Common myeloid progenitor, CD34-positive (primary cell): Measurements from ENCODE around the gene MASP1. TPM values are rescaled to one million over a fixed set of nuclear protein-coding genes. Genes with fewer than 3 reads are reported as not detected.

Source experiments
- CTCF ChIA-PET: fragments of 350-600 bp; sonication (Branson Sonifier 250); formaldehyde crosslinking; loops from one replicate; lab custom pipeline; 2021; ENCODE audit warnings: antibody characterized with exemption; lab: Charles Lee
- POLR2A ChIA-PET: fragments of 350-600 bp; sonication (Branson Sonifier 250); formaldehyde crosslinking; loops from one replicate; lab custom pipeline; 2021; ENCODE audit warnings: antibody characterized with exemption; lab: Charles Lee
- DNase-seq, 3 donors: peaks; one replicate each; pipeline versions ENCODE4 v3.0.0 to v3.0.0-alpha.2; 2013
- H3K27ac ChIP-seq, 2 experiments: 1 replicate in 1 of 2; 2 replicates in 1 of 2; pipeline ENCODE4 v1.7.0; 2013; ENCODE audit warnings: inconsistent platforms in 2 of 2, low read length in 2 of 2, mild to moderate bottlenecking in 2 of 2, low read depth in 1 of 2, moderate library complexity in 1 of 2; ENCODE audit not compliant: severe bottlenecking in 2 of 2, insufficient read depth in 1 of 2, poor library complexity in 1 of 2
- H3K27me3 ChIP-seq, 5 experiments: replicated peaks in 2 of 5; 1 replicate in 3 of 5; 2 replicates in 2 of 5; pipeline versions ENCODE4 v1.6.1 to v1.7.0; 2013; ENCODE audit warnings: low read length in 4 of 5, mild to moderate bottlenecking in 2 of 5, moderate library complexity in 2 of 5, inconsistent platforms in 1 of 5; ENCODE audit not compliant: insufficient read depth in 5 of 5, control insufficient read depth in 4 of 5
- H3K36me3 ChIP-seq, 4 experiments: 1 replicate in 2 of 4; 2 replicates in 2 of 4; pipeline versions ENCODE4 v1.6.1 to v1.7.0; 2013; ENCODE audit warnings: low read length in 3 of 4, control low read depth in 1 of 4, mild to moderate bottlenecking in 1 of 4; ENCODE audit not compliant: control insufficient read depth in 4 of 4, insufficient read depth in 4 of 4
- H3K4me1 ChIP-seq, 4 experiments: 1 replicate in 3 of 4; 2 replicates in 1 of 4; pipeline versions ENCODE4 v1.6.1 to v1.7.1; 2013; ENCODE audit warnings: low read length in 3 of 4, mild to moderate bottlenecking in 3 of 4, control low read depth in 1 of 4, inconsistent platforms in 1 of 4, moderate library complexity in 1 of 4; ENCODE audit not compliant: control insufficient read depth in 4 of 4, insufficient read depth in 4 of 4; ENCODE audit errors: control extremely low read depth in 1 of 4
- H3K4me3 ChIP-seq, 7 experiments: 1 replicate in 4 of 7; 2 replicates in 3 of 7; pipeline versions ENCODE4 v1.5.1 to v1.7.0; 2013; ENCODE audit warnings: mild to moderate bottlenecking in 7 of 7, low read length in 6 of 7, moderate library complexity in 6 of 7, inconsistent platforms in 2 of 7, low read depth in 2 of 7, control low read depth in 1 of 7; ENCODE audit not compliant: insufficient read depth in 4 of 7, control insufficient read depth in 1 of 7; ENCODE audit errors: extremely low read depth in 1 of 7
- H3K9me3 ChIP-seq, 5 experiments: 1 replicate in 4 of 5; 2 replicates in 1 of 5; pipeline versions ENCODE4 v1.6.1 to v1.7.1; 2013; ENCODE audit warnings: low read length in 4 of 5, mild to moderate bottlenecking in 2 of 5, inconsistent platforms in 1 of 5, low read depth in 1 of 5, moderate library complexity in 1 of 5; ENCODE audit not compliant: control insufficient read depth in 4 of 5, insufficient read depth in 2 of 5; ENCODE audit errors: control extremely low read depth in 1 of 5
- WGBS: methylation state at CpG from one replicate; pipeline ENCODE4 v1.1.5; 2013; ENCODE audit not compliant: insufficient coverage; 5-methylcytosine and 5-hydroxymethylcytosine counted together
- polyA plus RNA-seq: library from polyadenylated mRNA; unstranded; fragments of 120-200 nt; gene quantifications from one replicate; pipeline ENCODE4 v1.2.1, GENCODE V29; 2013

The MASP1 gene
- 0.01 TPM for polyA plus RNA-seq

DNA sequence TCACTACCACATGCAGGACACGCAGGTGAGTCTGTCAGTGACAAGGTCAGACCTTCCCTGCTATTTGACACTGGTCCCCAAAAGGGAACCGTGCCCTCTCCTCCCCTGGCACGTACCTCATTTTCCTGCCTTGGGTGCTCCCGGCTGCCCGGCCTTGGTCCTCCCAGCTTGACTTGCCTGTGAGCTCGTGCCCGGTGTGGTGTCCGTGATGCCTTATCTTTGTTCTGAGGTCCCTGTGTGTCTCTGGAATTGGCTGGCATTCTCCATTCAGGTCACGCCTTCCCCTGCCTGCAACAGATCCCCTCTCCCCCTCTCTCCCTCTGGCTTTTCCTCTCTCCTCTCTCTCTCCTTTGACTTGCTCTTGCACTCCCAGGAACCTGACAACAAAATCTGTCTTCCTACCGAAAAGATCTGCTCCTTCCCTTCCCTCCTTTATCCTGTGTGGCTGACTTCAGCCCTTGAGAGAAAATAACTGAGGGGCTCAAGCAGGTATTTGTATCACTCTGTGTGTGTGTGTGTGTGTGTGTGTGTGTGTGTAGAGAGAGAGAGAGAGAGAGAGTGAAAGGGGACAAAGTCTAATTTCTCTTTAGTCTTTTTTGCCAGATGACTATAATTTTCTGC lies at the start of gene MASP1:
MASP1 (minus strand) TSS at position 226 of the 621 bp plus-strand sequence; CDS start at position 121, 105 bp downstream.
- CTCF ChIA-PET = no interaction called here

GRCh38 chr3:187340578-187340977 lies 49.0 kb upstream of the MASP1 start:
- H3K4me3 ChIP-seq = no peak overlapping the region
- no peak overlapping the region for H3K27ac ChIP-seq
- H3K9me3 ChIP-seq = no peaks in the 10 kb centered on the region
- DNase-seq = no peak
- ChIA-PET CTCF (interaction anchor here (0.9 to 1.0 kb wide), 2 partner anchors 22 to 23 kb away, joined by 3 to 5 read pairs; no protein-coding TSS in a partner anchor), POLR2A (no interaction called here)
- peaks cover 0 to 3% (median 0%) of the 10 kb centered on the region in 5 experiments for H3K27me3 ChIP-seq
- no peaks in the 10 kb centered on the region for H3K4me1 ChIP-seq
- H3K36me3 ChIP-seq = no peaks in the 10 kb centered on the region
- WGBS = 80% methylated on average over 1 of the region's 1 CpG

More for the DNA sequence above, at the start of gene MASP1:
- Histone ChIP-seq H3K27ac (no peak within 1 kb of the TSS), H3K9me3 (no peaks in the 10 kb centered on the region), H3K36me3 (no peaks in the 10 kb centered on the region), H3K4me1 (peaks cover 0 to 4% (median 0%) of the 10 kb centered on the region in 4 experiments), H3K27me3 (peaks cover 0 to 14% (median 5%) of the 10 kb centered on the region in 5 experiments), H3K4me3 (no peak within 1 kb of the TSS)
- POLR2A ChIA-PET = no interaction called here
- 81% methylated on average over 9 of the region's 10 CpGs for WGBS
- DNase-seq = no peak

- Histone ChIP-seq H3K27ac (no peak overlapping the region), H3K4me1 (no peaks in the 10 kb centered on the region), H3K4me3 (no peak overlapping the region), H3K27me3 (peaks cover 0 to 2% (median 2%) of the 10 kb centered on the region in 5 experiments), H3K9me3 (no peaks in the 10 kb centered on the region), H3K36me3 (no peaks in the 10 kb centered on the region)
- WGBS = 79% methylated on average over 3 of the region's 3 CpGs
- ChIA-PET CTCF (interaction anchor here (0.9 kb wide), 1 partner anchor 17 kb away, joined by 4 read pairs; no protein-coding TSS in a partner anchor), POLR2A (no interaction called here)
- no peak for DNase-seq
These were observed 44.8 kb upstream of the MASP1 start for GRCh38 chr3:187336322-187336721.

DNA sequence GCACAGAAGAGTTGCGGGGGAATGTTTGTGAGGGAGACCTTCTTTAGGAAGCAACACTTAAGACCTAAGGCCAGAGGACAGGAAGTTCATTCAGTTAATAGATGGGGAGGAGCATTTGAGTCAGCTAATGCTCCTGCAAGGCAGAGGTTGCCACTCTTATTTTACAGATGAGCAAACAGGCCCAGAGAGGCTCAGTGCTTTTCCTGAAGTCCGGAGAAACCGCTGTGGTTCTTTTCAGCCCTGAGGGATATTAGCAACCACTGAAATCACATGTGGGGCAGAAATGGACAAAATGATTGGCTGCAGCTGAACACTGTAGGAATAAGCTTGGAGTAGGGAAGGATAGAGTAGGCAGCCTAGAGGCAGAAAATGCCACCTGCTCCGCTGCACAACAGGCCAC lies 43.4 kb upstream of the MASP1 start:
- CTCF ChIA-PET = no interaction called here
- peaks cover 0 to 2% (median 2%) of the 10 kb centered on the region in 5 experiments for H3K27me3 ChIP-seq
- 96% methylated on average over 4 of the region's 4 CpGs for WGBS
- no peaks in the 10 kb centered on the region for H3K9me3 ChIP-seq
- H3K27ac ChIP-seq = no peak overlapping the region
- POLR2A ChIA-PET = no interaction called here
- no peak overlapping the region for H3K4me3 ChIP-seq
- no peak for DNase-seq
- H3K4me1 ChIP-seq = no peaks in the 10 kb centered on the region
- no peaks in the 10 kb centered on the region for H3K36me3 ChIP-seq

DNA sequence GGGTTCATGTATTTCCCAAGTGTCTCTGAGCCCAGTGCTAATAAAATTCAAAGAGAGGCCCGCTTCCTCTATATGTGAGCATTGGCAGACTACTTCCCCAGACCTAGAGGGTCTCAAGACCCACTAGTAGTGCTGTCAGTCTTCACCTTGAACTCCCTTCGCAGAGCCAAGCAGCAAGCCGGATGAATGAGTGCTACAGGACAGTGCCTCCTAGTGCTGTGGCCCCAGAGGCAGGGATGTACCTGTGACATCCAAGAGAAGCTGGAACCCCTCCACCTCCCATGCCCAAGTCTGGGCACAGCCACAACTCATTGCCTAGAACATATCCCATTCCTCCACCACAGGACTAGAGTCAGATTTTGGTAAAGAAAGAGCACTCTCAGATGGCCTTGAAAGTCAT lies 37.2 kb upstream of the MASP1 start:
- no peaks in the 10 kb centered on the region for H3K9me3 ChIP-seq
- no peak overlapping the region for H3K27ac ChIP-seq
- H3K27me3 ChIP-seq = peaks cover 0 to 5% (median 2%) of the 10 kb centered on the region in 5 experiments
- no peaks in the 10 kb centered on the region for H3K36me3 ChIP-seq
- H3K4me3 ChIP-seq = no peak overlapping the region
- 100% methylated on average over 3 of the region's 3 CpGs for WGBS
- no peaks in the 10 kb centered on the region for H3K4me1 ChIP-seq
- DNase-seq = no peak
- POLR2A ChIA-PET = no interaction called here
- CTCF ChIA-PET = interaction anchor here (1.8 to 18.0 kb wide), 3 partner anchors 9 to 353 kb away, joined by 5 to 376 read pairs (median 7); no protein-coding TSS in a partner anchor

DNA sequence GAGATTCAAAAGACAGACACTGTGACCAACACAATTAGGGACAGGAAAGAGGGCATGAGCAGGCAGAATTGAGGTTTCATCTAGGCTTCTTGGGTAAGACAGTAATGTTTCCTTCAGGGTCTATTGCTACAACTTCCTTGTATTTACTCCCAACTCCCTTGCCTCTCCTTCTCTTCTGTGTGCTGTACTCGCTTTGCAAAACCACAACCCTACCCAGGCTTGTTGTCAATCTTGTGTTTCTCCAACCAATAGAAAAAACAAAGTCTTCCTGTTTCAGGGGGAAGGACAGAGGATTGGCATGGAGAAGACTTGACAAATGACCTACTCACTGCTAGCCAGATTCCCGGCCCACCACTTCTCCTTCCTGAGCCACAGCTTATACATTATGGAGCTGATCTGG lies 36.3 kb upstream of the MASP1 start:
- Histone ChIP-seq H3K27me3 (peaks cover 0 to 5% (median 2%) of the 10 kb centered on the region in 5 experiments), H3K27ac (no peak overlapping the region), H3K4me1 (no peaks in the 10 kb centered on the region), H3K4me3 (no peak overlapping the region), H3K9me3 (no peaks in the 10 kb centered on the region), H3K36me3 (no peaks in the 10 kb centered on the region)
- whole genome bisulfite sequencing = no CpG with 5 or more reads among the region's 2 CpGs
- CTCF ChIA-PET = interaction anchor here (0.9 to 18.0 kb wide), 4 partner anchors 8 to 354 kb away, joined by 3 to 376 read pairs (median 6); no protein-coding TSS in a partner anchor
- no peak for DNase-seq
- POLR2A ChIA-PET = no interaction called here

- ChIA-PET POLR2A (interaction anchor here (0.6 kb wide), 1 partner anchor 59 kb away, joined by 3 read pairs; no protein-coding TSS in a partner anchor), CTCF (interaction anchor here (18.0 kb wide), 1 partner anchor 356 kb away, joined by 376 read pairs; no protein-coding TSS in a partner anchor)
- H3K4me3 ChIP-seq = no peak overlapping the region
- 95% methylated on average over 3 of the region's 5 CpGs for WGBS
- DNase-seq = no peak
- no peaks in the 10 kb centered on the region for H3K9me3 ChIP-seq
- H3K36me3 ChIP-seq = no peaks in the 10 kb centered on the region
- H3K27me3 ChIP-seq = peaks cover 0 to 7% (median 2%) of the 10 kb centered on the region in 5 experiments
- no peaks in the 10 kb centered on the region for H3K4me1 ChIP-seq
- H3K27ac ChIP-seq = no peak overlapping the region
These were observed 34.1 kb upstream of the MASP1 start for GRCh38 chr3:187325632-187326031.
